GM12874 (cell line): ENCODE measurements around the gene RAB40C.

Experiments
- TF ChIP-seq, protein P1 (sequence below): IDR thresholded peaks from 2 replicates; pipeline ENCODE4 v1.5.1; 2011; ENCODE audit warnings: low read depth, mild to moderate bottlenecking, control low read depth, low read length, moderate library complexity; ENCODE audit not compliant: insufficient read depth

Gene RAB40C

GRCh38 chr16:608019-608418 lies 18.2 kb downstream of the RAB40C start:
- TF ChIP-seq, protein P1, sequence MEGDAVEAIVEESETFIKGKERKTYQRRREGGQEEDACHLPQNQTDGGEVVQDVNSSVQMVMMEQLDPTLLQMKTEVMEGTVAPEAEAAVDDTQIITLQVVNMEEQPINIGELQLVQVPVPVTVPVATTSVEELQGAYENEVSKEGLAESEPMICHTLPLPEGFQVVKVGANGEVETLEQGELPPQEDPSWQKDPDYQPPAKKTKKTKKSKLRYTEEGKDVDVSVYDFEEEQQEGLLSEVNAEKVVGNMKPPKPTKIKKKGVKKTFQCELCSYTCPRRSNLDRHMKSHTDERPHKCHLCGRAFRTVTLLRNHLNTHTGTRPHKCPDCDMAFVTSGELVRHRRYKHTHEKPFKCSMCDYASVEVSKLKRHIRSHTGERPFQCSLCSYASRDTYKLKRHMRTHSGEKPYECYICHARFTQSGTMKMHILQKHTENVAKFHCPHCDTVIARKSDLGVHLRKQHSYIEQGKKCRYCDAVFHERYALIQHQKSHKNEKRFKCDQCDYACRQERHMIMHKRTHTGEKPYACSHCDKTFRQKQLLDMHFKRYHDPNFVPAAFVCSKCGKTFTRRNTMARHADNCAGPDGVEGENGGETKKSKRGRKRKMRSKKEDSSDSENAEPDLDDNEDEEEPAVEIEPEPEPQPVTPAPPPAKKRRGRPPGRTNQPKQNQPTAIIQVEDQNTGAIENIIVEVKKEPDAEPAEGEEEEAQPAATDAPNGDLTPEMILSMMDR, result no peak

DNA sequence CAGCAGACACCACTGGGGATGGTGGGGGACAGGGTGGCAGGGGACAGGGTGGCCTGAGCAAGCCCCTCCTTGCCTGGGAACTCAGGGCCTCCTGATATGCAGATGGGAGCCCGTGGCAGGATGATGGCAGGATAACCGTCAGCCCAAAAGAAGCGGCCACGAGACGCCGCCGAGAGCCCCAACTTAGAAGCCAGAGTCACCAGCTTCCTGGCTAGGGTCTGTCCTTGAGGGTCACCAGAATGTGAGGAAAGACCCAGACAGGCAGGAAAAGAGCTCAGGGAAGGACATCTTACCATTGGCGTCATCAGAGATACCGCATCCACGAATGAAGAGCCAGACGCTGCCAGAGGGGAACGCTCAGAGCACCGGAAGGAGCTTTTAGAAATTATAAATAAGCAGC lies 19.4 kb downstream of the RAB40C start:
- TF ChIP-seq, protein P1, result no peak

DNA sequence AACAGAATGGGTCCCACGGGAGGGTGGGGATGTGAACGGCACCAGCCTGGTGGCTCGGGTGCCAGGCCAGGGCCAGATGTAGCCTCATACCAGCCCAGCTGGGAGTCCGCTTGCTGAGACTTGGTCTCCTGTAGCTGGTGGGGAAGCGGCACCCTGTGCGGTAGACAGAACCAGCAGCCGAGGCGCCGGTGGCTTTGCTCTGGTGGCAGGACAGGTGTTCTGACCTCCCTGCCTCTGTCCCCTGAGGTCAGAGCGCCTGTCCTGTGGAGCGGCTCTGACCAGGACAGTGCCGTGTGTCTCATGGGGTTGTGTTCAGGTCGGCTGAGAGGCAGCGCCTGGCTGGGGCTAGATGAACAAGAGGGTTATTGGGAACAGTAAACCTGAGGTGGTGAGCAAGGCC lies 20.1 kb downstream of the RAB40C start:
- TF ChIP-seq, protein P1, result no peak

DNA sequence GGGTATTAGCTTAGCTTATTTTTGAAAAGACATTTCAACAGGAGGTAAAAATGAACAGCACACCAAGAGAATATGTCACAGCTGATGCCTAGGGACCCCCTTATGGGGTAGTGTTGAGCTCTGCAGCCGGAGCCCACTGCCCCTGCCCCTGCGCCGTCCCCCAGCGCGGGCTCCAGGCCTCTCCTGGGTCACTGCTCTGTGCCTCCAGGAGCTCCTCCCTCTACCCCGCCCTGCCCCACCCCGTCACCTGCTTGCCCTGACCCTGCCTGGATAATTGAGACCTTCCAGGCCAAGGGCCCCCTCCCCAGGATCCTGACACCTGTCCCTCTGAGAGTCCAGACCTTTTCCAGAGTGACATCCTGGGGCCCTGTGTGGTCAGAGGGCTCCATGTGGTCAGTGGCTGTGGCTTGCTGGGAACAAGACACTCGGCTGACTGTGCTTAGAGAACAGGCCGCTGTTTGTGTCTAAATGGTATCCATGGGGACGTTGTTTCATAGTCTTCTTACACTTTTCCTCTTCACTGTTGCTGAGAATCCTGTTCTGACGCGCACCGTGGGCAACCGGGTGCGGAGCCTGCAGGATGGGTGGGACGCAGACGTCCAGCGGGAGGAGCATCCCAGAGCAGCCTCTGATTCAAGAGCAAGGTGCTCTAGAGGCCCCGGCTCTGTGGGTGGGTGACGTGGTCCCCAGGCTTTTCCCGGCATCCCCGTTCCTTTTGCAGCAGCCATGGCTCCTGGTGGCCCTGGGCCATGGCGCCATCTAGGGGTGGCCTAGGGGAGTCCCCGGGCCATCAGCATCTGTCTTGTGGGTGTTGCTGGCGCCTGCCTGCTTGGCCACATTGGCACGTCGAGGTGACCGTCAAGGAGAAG lies 20.9 kb downstream of the RAB40C start:
- TF ChIP-seq, protein P1, result peak; percentile 70

- TF ChIP-seq, protein P1, result no peak
Observed at GRCh38 chr16:615122-615521, 25.3 kb downstream of the RAB40C start.

GRCh38 chr16:616733-617586 lies 27.1 kb downstream of the RAB40C start:
- TF ChIP-seq, protein P1, result no peak

- TF ChIP-seq, protein P1, result no peak
Observed at GRCh38 chr16:617855-618254, 28.0 kb downstream of the RAB40C start.
